T-cell (primary cell): ENCODE data around the gene SLC9B1. TPM values are rescaled to one million over a fixed set of nuclear protein-coding genes. Genes with fewer than 3 reads are reported as not detected.
A peak's percentile ranks its signal among the peaks of the same experiment; 100 is the strongest.
"Not testable (repeated sequence)": the region's sequence is repeated elsewhere in the genome, so short reads cannot be mapped to it uniquely, and the experiment has no call there.

ENCODE experiments used
- ATAC-seq, 4 experiments: fragments of 200-7000 bp in 3 of 4; fragments of 150-1000 bp in 1 of 4; cut with Tn5 transposase; replicated peaks in 1 of 4; 1 replicate in 3 of 4; 2 replicates in 1 of 4; pipeline ENCODE4 v1.10.0; 2021; ENCODE audit warnings: moderate library complexity in 3 of 4, mild to moderate bottlenecking in 2 of 4, moderate number of reproducible peaks in 1 of 4
- CTCF ChIA-PET, 2 donors: fragments of 300-600 bp; sonication (Branson Sonifier 250); formaldehyde crosslinking; loops; one replicate each; lab custom pipeline; 2022; ENCODE audit warnings: antibody characterized with exemption in 2 of 2; lab: Charles Lee
- POLR2A ChIA-PET, 2 donors: fragments of 300-600 bp; sonication (Branson Sonifier 250); formaldehyde crosslinking; loops; one replicate each; lab custom pipeline; 2022; ENCODE audit warnings: antibody characterized with exemption in 2 of 2; lab: Charles Lee
- DNase-seq, 35 experiments: peaks; one replicate each; pipeline versions ENCODE4 v3.0.0 to v3.0.0-alpha.2; 2013 to 2023
- H3K27ac ChIP-seq: one replicate; pipeline ENCODE4 v1.5.1; 2013; ENCODE audit warnings: low read length
- H3K27me3 ChIP-seq, 2 experiments: replicated peaks in 1 of 2; 1 replicate in 1 of 2; 2 replicates in 1 of 2; pipeline versions ENCODE4 v1.6.1 to v1.7.0; 2013; ENCODE audit warnings: low read length in 1 of 2, mixed read lengths in 1 of 2; ENCODE audit not compliant: control insufficient read depth in 2 of 2, insufficient read depth in 2 of 2; ENCODE audit errors: extremely low read depth in 1 of 2
- H3K36me3 ChIP-seq, 2 donors: 1 replicate in 1 of 2; 2 replicates in 1 of 2; pipeline versions ENCODE4 v1.6.1 to v1.7.0; 2013; ENCODE audit warnings: low read length in 1 of 2; ENCODE audit not compliant: control insufficient read depth in 2 of 2, insufficient read depth in 1 of 2; ENCODE audit errors: extremely low read depth in 1 of 2
- H3K4me1 ChIP-seq, 2 experiments: 1 replicate in 1 of 2; 2 replicates in 1 of 2; pipeline versions ENCODE4 v1.6.1 to v1.7.0; 2013; ENCODE audit warnings: low read length in 2 of 2, mixed read lengths in 1 of 2; ENCODE audit not compliant: insufficient read depth in 2 of 2, control insufficient read depth in 1 of 2; ENCODE audit errors: extremely low read depth in 1 of 2
- H3K4me3 ChIP-seq, 2 donors: 1 replicate in 1 of 2; 2 replicates in 1 of 2; pipeline versions ENCODE4 v1.5.1 to v1.7.0; 2013; ENCODE audit warnings: mild to moderate bottlenecking in 2 of 2, low read length in 1 of 2, moderate library complexity in 1 of 2; ENCODE audit not compliant: control insufficient read depth in 1 of 2; ENCODE audit errors: extremely low read depth in 1 of 2
- H3K9me3 ChIP-seq: 2 replicates; pipeline ENCODE4 v1.7.0; 2013
- H3K27ac Mint-ChIP-seq, 2 donors: one replicate each; pipeline ENCODE4 v1.8.0; 2020 to 2021; ENCODE audit warnings: mild to moderate bottlenecking in 2 of 2, mixed read lengths in 2 of 2
- H3K27me3 Mint-ChIP-seq, 2 donors: one replicate each; pipeline ENCODE4 v1.8.0; 2021 to 2022; ENCODE audit warnings: mixed read lengths in 2 of 2
- H3K36me3 Mint-ChIP-seq: one replicate; pipeline ENCODE4 v1.8.0; 2021; ENCODE audit warnings: mixed read lengths
- H3K4me1 Mint-ChIP-seq, 3 donors: one replicate each; pipeline ENCODE4 v1.8.0; 2020 to 2022; ENCODE audit warnings: mixed read lengths in 3 of 3, mild to moderate bottlenecking in 1 of 3
- H3K4me3 Mint-ChIP-seq, 3 donors: one replicate each; pipeline ENCODE4 v1.8.0; 2020 to 2022; ENCODE audit warnings: mild to moderate bottlenecking in 3 of 3, mixed read lengths in 3 of 3, moderate library complexity in 3 of 3
- H3K9me3 Mint-ChIP-seq, 3 donors: one replicate each; pipeline ENCODE4 v1.8.0; 2020 to 2022; ENCODE audit warnings: mixed read lengths in 3 of 3
- WGBS: methylation state at CpG from one replicate; pipeline ENCODE4 v1.1.5; 2013; ENCODE audit warnings: missing lambda C conversion rate; ENCODE audit not compliant: insufficient coverage; 5-methylcytosine and 5-hydroxymethylcytosine counted together
- total RNA-seq, 35 experiments: library from RNA in 6 of 35; stranded (reverse) in 6 of 35; fragments of 120-200 nt in 1 of 35; gene quantifications; one replicate each; pipeline versions ENCODE4 v1.2.1 to v1.2.4 and lab custom pipeline; 2013 to 2026

The SLC9B1 gene
- total RNA-seq, 5 donors from 2014 or later (not counting 1 experiment from before 2014, with no cell fraction given) = 2.0 to 4.6 (median 3.1) TPM

GRCh38 chr4:102877477-102878106, 141.9 kb downstream of the SLC9B1 start:
- H3K27me3 Mint-ChIP-seq, H3K9me3 ChIP-seq, H3K4me3 Mint-ChIP-seq, H3K4me3 ChIP-seq, H3K4me1 ChIP-seq, ATAC-seq, H3K27ac Mint-ChIP-seq, H3K9me3 Mint-ChIP-seq, H3K27ac ChIP-seq, DNase-seq, H3K27me3 ChIP-seq, CTCF ChIA-PET: not testable (repeated sequence)
- peaks cover 7 to 23% (median 21%) of the 10 kb centered on the region in 3 donors for H3K4me1 Mint-ChIP-seq
- H3K36me3 Mint-ChIP-seq = peaks cover 49% of the 10 kb centered on the region
- POLR2A ChIA-PET = interaction anchor here in 1 of 2 donors (0.7 kb wide), 1 partner anchor 8 kb away, joined by 9 read pairs; no protein-coding TSS in a partner anchor
- peaks cover 0 to 15% of the 10 kb centered on the region in 2 donors for H3K36me3 ChIP-seq
- WGBS = 100% methylated on average over 1 of the region's 3 CpGs

- Histone ChIP-seq H3K36me3 (peaks cover 0 to 14% of the 10 kb centered on the region in 2 donors), H3K9me3 (no peaks in the 10 kb centered on the region), H3K4me3 (no peak overlapping the region), H3K27me3 (no peaks in the 10 kb centered on the region), H3K27ac (no peak overlapping the region), H3K4me1 (peaks cover 14 to 23% of the 10 kb centered on the region in 2 experiments)
- CTCF ChIA-PET = no interaction called here
- Mint-ChIP-seq H3K4me1 (peaks cover 31 to 57% (median 53%) of the 10 kb centered on the region in 3 donors), H3K4me3 (no peak overlapping the region), H3K27me3 (no peaks in the 10 kb centered on the region), H3K9me3 (no peaks in the 10 kb centered on the region), H3K27ac (peak overlapping the region in 1 of 2 donors; percentile 9), H3K36me3 (peaks cover 37% of the 10 kb centered on the region)
- no peak for ATAC-seq
- no CpG with 5 or more reads among the region's 2 CpGs for WGBS
- DNase-seq = no peak
- POLR2A ChIA-PET = interaction anchor here in 1 of 2 donors (1.8 kb wide), 1 partner anchor 44 kb away, joined by 6 read pairs; the partner anchor contains the start of gene UBE2D3
These were observed 147.7 kb downstream of the SLC9B1 start for GRCh38 chr4:102871772-102872171.

GRCh38 chr4:102869569-102870197, 149.8 kb downstream of the SLC9B1 start:
- H3K27ac ChIP-seq = peak overlapping the region; percentile 93
- ATAC-seq (peak in 2 of 4 experiments; percentile 21 to 34), DNase-seq (peak in 2 of 35 experiments; percentile 3 to 29)
- Mint-ChIP-seq H3K4me1 (peaks cover 52 to 68% (median 67%) of the 10 kb centered on the region in 3 donors), H3K27ac (peak overlapping the region; percentile 98 to 99), H3K27me3 (no peaks in the 10 kb centered on the region), H3K9me3 (no peaks in the 10 kb centered on the region), H3K36me3 (peaks cover 17% of the 10 kb centered on the region), H3K4me3 (peak overlapping the region; percentile 91 to 98 (median 96))
- peaks cover 14 to 37% of the 10 kb centered on the region in 2 experiments for H3K4me1 ChIP-seq
- ChIA-PET CTCF (interaction anchor here in 1 of 2 donors (0.7 to 3.2 kb wide), 8 partner anchors 14 to 439 kb away, joined by 3 to 36 read pairs (median 4); partner anchors contain the start of genes MANBA, SLC9B2 and UBE2D3), POLR2A (interaction anchor here (0.6 to 3.5 kb wide), 11 partner anchors 8 to 439 kb away, joined by 3 to 65 read pairs (median 7); partner anchors contain the start of genes UBE2D3 (in 2 of the 2) and MANBA (in 1 of the 2))
- H3K9me3 ChIP-seq = no peaks in the 10 kb centered on the region
- peaks cover 0 to 1% of the 10 kb centered on the region in 2 donors for H3K36me3 ChIP-seq
- H3K4me3 ChIP-seq = peak overlapping the region; percentile 85 to 87
- H3K27me3 ChIP-seq = no peaks in the 10 kb centered on the region
- WGBS = 4% methylated on average over 2 of the region's 19 CpGs

- Histone ChIP-seq H3K27ac (peak within 1 kb of the TSS; percentile 93), H3K9me3 (no peaks in the 10 kb centered on the region), H3K4me1 (peaks cover 14 to 39% of the 10 kb centered on the region in 2 experiments), H3K4me3 (peak within 1 kb of the TSS; percentile 85 to 87), H3K27me3 (no peaks in the 10 kb centered on the region), H3K36me3 (no peaks in the 10 kb centered on the region)
- Mint-ChIP-seq H3K36me3 (peaks cover 11% of the 10 kb centered on the region), H3K4me3 (peak within 1 kb of the TSS; percentile 91 to 98 (median 96)), H3K9me3 (no peaks in the 10 kb centered on the region), H3K27me3 (no peaks in the 10 kb centered on the region), H3K4me1 (peaks cover 56 to 70% (median 70%) of the 10 kb centered on the region in 3 donors), H3K27ac (peak within 1 kb of the TSS; percentile 98 to 99)
- ChIA-PET CTCF (interaction anchor here in 1 of 2 donors (0.7 to 3.2 kb wide), 8 partner anchors 15 to 438 kb away, joined by 3 to 36 read pairs (median 4); partner anchors contain the start of genes MANBA, SLC9B2 and UBE2D3), POLR2A (interaction anchor here (0.6 to 3.5 kb wide), 13 partner anchors 9 to 438 kb away, joined by 3 to 65 read pairs (median 5); partner anchors contain the start of genes MANBA (in 2 of the 2) and UBE2D3 (in 2 of the 2))
- ATAC-seq (peak; percentile 86 to 89 (median 86)), DNase-seq (peak; percentile 81 to 95 (median 90))
- under 1% methylated on average over 64 of the region's 71 CpGs for WGBS
These were observed 150.5 kb downstream of the SLC9B1 start, which contains the start of gene CISD2 for GRCh38 chr4:102868781-102869568. CISD2 (plus strand) TSS chr4:102868992; CDS start chr4:102869085, 93 bp downstream.

- Mint-ChIP-seq H3K27ac (peak overlapping the region; percentile 95 to 96), H3K4me3 (peak overlapping the region; percentile 91 to 98 (median 96)), H3K9me3 (no peaks in the 10 kb centered on the region), H3K27me3 (no peaks in the 10 kb centered on the region), H3K4me1 (peaks cover 55 to 69% (median 67%) of the 10 kb centered on the region in 3 donors), H3K36me3 (peaks cover 6% of the 10 kb centered on the region)
- CTCF ChIA-PET = interaction anchor here (0.6 to 3.2 kb wide), 6 partner anchors 27 to 437 kb away, joined by 3 to 36 read pairs (median 6); partner anchors contain the start of genes MANBA (in 1 of the 2) and UBE2D3 (in 1 of the 2)
- Histone ChIP-seq H3K9me3 (no peaks in the 10 kb centered on the region), H3K27ac (peak overlapping the region; percentile 93), H3K36me3 (no peaks in the 10 kb centered on the region), H3K4me3 (peak overlapping the region; percentile 85 to 87), H3K27me3 (no peaks in the 10 kb centered on the region), H3K4me1 (peaks cover 14 to 39% of the 10 kb centered on the region in 2 experiments)
- DNase-seq (peak in 10 of 35 experiments; percentile 0 to 15 (median 2)), ATAC-seq (peak in 2 of 4 experiments; percentile 36 to 45)
- POLR2A ChIA-PET = interaction anchor here (0.6 to 3.5 kb wide), 6 partner anchors 41 to 444 kb away, joined by 3 to 65 read pairs (median 6); partner anchors contain the start of genes MANBA (in 1 of the 2) and UBE2D3 (in 1 of the 2)
- 7% methylated on average over 13 of the region's 23 CpGs for WGBS
These were observed 151.2 kb downstream of the SLC9B1 start for GRCh38 chr4:102868153-102868780.
